Loucy (cell line): ENCODE results near the gene POLR1D.

Source experiments
- CTCF ChIP-seq: fragments of 200-600 bp; sonication (generic); conservative IDR thresholded peaks from 2 replicates; pipeline ENCODE4 v1.5.1; 2014; ENCODE audit warnings: mild to moderate bottlenecking, antibody characterized with exemption, low read length
- EZH2phosphoT487 ChIP-seq: fragments of 200-600 bp; IDR thresholded peaks from 2 replicates; pipeline ENCODE4 v1.6.1; 2018; ENCODE audit warnings: antibody characterized with exemption, mild to moderate bottlenecking, moderate library complexity, borderline replicate concordance

- no peak for TF ChIP-seq EZH2phosphoT487
- TF ChIP-seq CTCF, result no peak
These were observed 10.5 kb downstream of the POLR1D start for GRCh38 chr13:27632214-27632613.
